ENCODE measurements around the gene ZEB2. TPM values are rescaled to one million over a fixed set of nuclear protein-coding genes. Genes with fewer than 3 reads are reported as not detected.

ZEB2 gene
- total and polyA plus RNA-seq, 10 of the 15 experiments (the other 5 are each of a cell fraction or from before 2014, with no cell fraction given): 0.14 to 3.2 (median 0.84) TPM

- no peaks in the 10 kb centered on the region for H3K4me1 ChIP-seq (ENCODE audit: control insufficient read depth, insufficient read depth, low read length)
- DNase-seq (ENCODE audit: low read depth, low spot score) (no peak), ATAC-seq (0 out of 3 replicates have a peak, but pooled peaks have one; percentile 33), FAIRE-seq (no peak)
- no TSS peak for BruUV-seq (replicated peaks)
- POLR2A ChIA-PET: interaction anchor here (1.0 kb wide), 1 partner anchor 14 kb away, joined by 3 read pairs; no protein-coding TSS in a partner anchor
- no peaks in the 10 kb centered on the region for H3K79me2 ChIP-seq (ENCODE audit: control insufficient read depth, insufficient read depth, low read length)
- 0 out of 2 replicates have a peak, but pooled peaks have one; percentile 30 for TF ChIP-seq MEF2A (IDR thresholded peaks at IDR 0.05; ENCODE audit: insufficient read depth, low read depth, low read length)
- TF ChIP-seq NFIC (IDR thresholded peaks at IDR 0.05; ENCODE audit: low read depth, low read length): peak; percentile 77
- no peak for TF ChIP-seq PBX3 (IDR thresholded peaks at IDR 0.05; ENCODE audit: insufficient replicate concordance, low read depth, low read length)
- TF ChIP-seq MEF2B (IDR thresholded peaks at IDR 0.05; ENCODE audit: partially characterized antibody, poor library complexity, severe bottlenecking): no peak
- peak; percentile 55; the same call in 1 of the 2 replicates for TF ChIP-seq ATF2 (IDR thresholded peaks at IDR 0.05; ENCODE audit: low read length)
- no peak for TF ChIP-seq NFXL1 (IDR thresholded peaks at IDR 0.05; ENCODE audit: borderline replicate concordance)
- TF ChIP-seq JUNB (IDR thresholded peaks at IDR 0.05): peak; percentile 40; the same call in 1 of the 2 replicates
- peak; percentile 71 for TF ChIP-seq RUNX3 (IDR thresholded peaks at IDR 0.05; ENCODE audit: low read length)
- TF ChIP-seq STAT3 (IDR thresholded peaks at IDR 0.05; ENCODE audit: low read depth, low read length): no peak
- CTCF ChIA-PET: no interaction called here
- peaks cover 0 to 8% of the 10 kb centered on the region in 2 experiments; a peak in 2 of 4 replicates for H3K27me3 ChIP-seq (replicated peaks in 1 of 2; ENCODE audit: control insufficient read depth in 2 of 2, insufficient read depth in 2 of 2, low read length in 1 of 2)
- RAD21 ChIA-PET (ENCODE audit: unreplicated experiment): no interaction called here
- H3K4me3 ChIP-seq: no peak overlapping the region
- H3K9ac ChIP-seq (ENCODE audit: control insufficient read depth, insufficient read depth, low read length): no peak overlapping the region
- no peak overlapping the region for H3K4me2 ChIP-seq (ENCODE audit: control insufficient read depth, insufficient read depth)
- intact Hi-C loops (cut with micrococcal nuclease; ENCODE audit: unreplicated experiment): no loop called here
- in situ Hi-C loops (cut with MboI): no loop called here
- H4K20me1 ChIP-seq (ENCODE audit: control insufficient read depth, insufficient read depth): no peaks in the 10 kb centered on the region
- no peak overlapping the region for H2AFZ ChIP-seq (ENCODE audit: control insufficient read depth, low read depth, low read length)
- no peaks in the 10 kb centered on the region; the same call in 2 of the 3 replicates for H3K9me3 ChIP-seq (replicated peaks; ENCODE audit: control insufficient read depth, insufficient read depth, low read length)
- no peak overlapping the region for H3K27ac ChIP-seq (ENCODE audit: control insufficient read depth, insufficient read depth)
- SMC1A ChIA-PET (ENCODE audit: uncharacterized antibody, unreplicated experiment): interaction anchor here (1.4 kb wide), 1 partner anchor 132 kb away, joined by 3 read pairs; no protein-coding TSS in a partner anchor
- no peaks in the 10 kb centered on the region for H3K36me3 ChIP-seq (ENCODE audit: control insufficient read depth in 2 of 2, insufficient read depth in 2 of 2, low read length in 1 of 2)
Observed at GRCh38 chr2:144490017-144490416, 29.9 kb downstream of the ZEB2 start.

All from GM12878 (cell line).